IMR-90 (cell line): Measurements from ENCODE around the gene MAEA. TPM values are rescaled to one million over a fixed set of nuclear protein-coding genes. Genes with fewer than 3 reads are reported as not detected.
A peak's percentile ranks its signal among the peaks of the same experiment; 100 is the strongest.

Experiments
- ATAC-seq: fragments of 200-7000 bp; cut with Tn5 transposase; 2 replicates; pipeline ENCODE4 v1.9.1; 2020; ENCODE audit warnings: low read depth, mild to moderate bottlenecking, moderate library complexity
- BruUV-seq: library from RNA; stranded (reverse); fragments of 400-500 nt; replicated peaks from 2 replicates; lab custom pipeline; 2021; lab: Mats Ljungman, UMichigan
- CTCF ChIA-PET: fragments of 300-600 bp; formaldehyde crosslinking; extraction: SDS; loops from one replicate; lab custom pipeline; 2021; ENCODE audit warnings: antibody characterized with exemption; lab: Yijun Ruan, JAX
- POLR2A ChIA-PET: fragments of 300-600 bp; sonication (Branson Sonifier 250); formaldehyde crosslinking; loops from one replicate; lab custom pipeline; 2022; ENCODE audit warnings: antibody characterized with exemption; ENCODE audit not compliant: unreplicated experiment; lab: Charles Lee
- DNase-seq: peaks from one replicate; pipeline ENCODE4 v3.0.0; 2013
- H2AFZ ChIP-seq: replicated peaks from 2 replicates; pipeline ENCODE3; 2013; ENCODE audit warnings: low read length, mild to moderate bottlenecking; ENCODE audit not compliant: poor library complexity
- H2AK5ac ChIP-seq: 2 replicates; pipeline ENCODE4 v1.6.1; 2013; ENCODE audit warnings: low read depth, low read length, inconsistent platforms
- H2AK9ac ChIP-seq: replicated peaks from 2 replicates; pipeline ENCODE3; 2013; ENCODE audit warnings: mild to moderate bottlenecking, low read depth, low read length, moderate library complexity; ENCODE audit not compliant: poor library complexity
- H2BK120ac ChIP-seq: 2 replicates; pipeline ENCODE4 v1.6.1; 2013; ENCODE audit warnings: low read depth, low read length, inconsistent platforms
- H2BK15ac ChIP-seq: 3 replicates; pipeline ENCODE4 v1.6.1; 2013; ENCODE audit warnings: low read depth, low read length, inconsistent platforms
- H2BK20ac ChIP-seq: 2 replicates; pipeline ENCODE4 v1.6.1; 2013; ENCODE audit warnings: low read depth, mild to moderate bottlenecking, inconsistent platforms, low read length, moderate library complexity
- H2BK5ac ChIP-seq: 2 replicates; pipeline ENCODE4 v1.6.1; 2013; ENCODE audit warnings: mild to moderate bottlenecking, low read depth, low read length, inconsistent platforms; ENCODE audit not compliant: poor library complexity, severe bottlenecking
- H3K14ac ChIP-seq: replicated peaks from 2 replicates; pipeline ENCODE4 v1.6.1; 2013; ENCODE audit warnings: low read depth, low read length, inconsistent platforms
- H3K18ac ChIP-seq: 2 replicates; pipeline ENCODE4 v1.6.1; 2013; ENCODE audit warnings: low read depth, low read length, control low read depth
- H3K23ac ChIP-seq: 2 replicates; pipeline ENCODE4 v1.6.1; 2013; ENCODE audit warnings: low read depth, low read length, inconsistent platforms
- H3K27ac ChIP-seq: 2 replicates; pipeline ENCODE4 v1.5.1; 2013; ENCODE audit warnings: mild to moderate bottlenecking, control low read depth, low read length; ENCODE audit not compliant: insufficient read depth
- H3K27me3 ChIP-seq: 2 replicates; pipeline ENCODE4 v1.6.1; 2013; ENCODE audit warnings: low read length; ENCODE audit not compliant: control insufficient read depth, insufficient read depth
- H3K36me3 ChIP-seq: 2 replicates; pipeline ENCODE4 v1.6.1; 2013; ENCODE audit warnings: low read length, mixed read lengths; ENCODE audit not compliant: control insufficient read depth, insufficient read depth
- H3K4ac ChIP-seq: 2 replicates; pipeline ENCODE4 v1.6.1; 2013; ENCODE audit warnings: low read depth, low read length, inconsistent platforms
- H3K4me1 ChIP-seq: 2 replicates; pipeline ENCODE4 v1.6.1; 2013; ENCODE audit warnings: low read length, mixed read lengths; ENCODE audit not compliant: control insufficient read depth, insufficient read depth
- H3K4me2 ChIP-seq: 2 replicates; pipeline ENCODE4 v1.6.1; 2013; ENCODE audit warnings: low read depth, mild to moderate bottlenecking, control low read depth, low read length, moderate library complexity
- H3K4me3 ChIP-seq: 2 replicates; pipeline ENCODE4 v1.5.1; 2013; ENCODE audit warnings: low read depth, mild to moderate bottlenecking, control low read depth, low read length, moderate library complexity; ENCODE audit not compliant: insufficient read depth
- H3K56ac ChIP-seq: 2 replicates; pipeline ENCODE4 v1.6.1; 2013; ENCODE audit warnings: low read length, inconsistent platforms; ENCODE audit not compliant: insufficient read depth; ENCODE audit errors: extremely low read depth
- H3K79me1 ChIP-seq, 2 experiments: 2 replicates each; pipeline ENCODE4 v1.6.1; 2013; ENCODE audit warnings: low read length in 2 of 2, inconsistent platforms in 1 of 2, low read depth in 1 of 2
- H3K9ac ChIP-seq: 2 replicates; pipeline ENCODE4 v1.6.1; 2013; ENCODE audit warnings: low read depth, low read length, control low read depth
- H3K9me1 ChIP-seq: 2 replicates; pipeline ENCODE4 v1.6.1; 2013; ENCODE audit warnings: low read length, inconsistent platforms; ENCODE audit not compliant: insufficient read depth
- H3K9me3 ChIP-seq: 2 replicates; pipeline ENCODE4 v1.6.1; 2013; ENCODE audit warnings: low read length; ENCODE audit not compliant: control insufficient read depth, insufficient read depth
- H4K20me1 ChIP-seq: 2 replicates; pipeline ENCODE4 v1.6.1; 2013; ENCODE audit warnings: low read length, inconsistent platforms; ENCODE audit not compliant: insufficient read depth
- H4K5ac ChIP-seq: 2 replicates; pipeline ENCODE4 v1.6.1; 2013; ENCODE audit warnings: mild to moderate bottlenecking, low read depth, low read length, control low read depth
- H4K8ac ChIP-seq, 2 experiments: 2 replicates each; pipeline ENCODE4 v1.6.1; 2013; ENCODE audit warnings: low read depth in 2 of 2, low read length in 2 of 2, control low read depth in 1 of 2, inconsistent platforms in 1 of 2
- H4K91ac ChIP-seq: 2 replicates; pipeline ENCODE4 v1.6.1; 2013; ENCODE audit warnings: low read depth, low read length, inconsistent platforms; ENCODE audit not compliant: insufficient read depth
- BHLHE40 ChIP-seq: fragments of 150-350 bp; IDR thresholded peaks from 2 replicates; pipeline ENCODE4 v1.6.1; 2016; ENCODE audit warnings: mild to moderate bottlenecking, low read depth, low read length
- CEBPB ChIP-seq: IDR thresholded peaks from 2 replicates; pipeline ENCODE4 v1.6.1; 2012; ENCODE audit warnings: low read depth, low read length, improper control_type of control experiment
- CHD1 ChIP-seq: IDR thresholded peaks from 2 replicates; pipeline ENCODE4 v1.6.1; 2012; ENCODE audit warnings: low read depth, low read length, improper control_type of control experiment
- MAFK ChIP-seq: IDR thresholded peaks from 2 replicates; pipeline ENCODE4 v1.6.1; 2012; ENCODE audit warnings: low read depth, low read length, improper control_type of control experiment
- MAZ ChIP-seq: IDR thresholded peaks from 2 replicates; pipeline ENCODE4 v1.6.1; 2012; ENCODE audit warnings: low read depth, mild to moderate bottlenecking, low read length, improper control_type of control experiment, moderate library complexity, borderline replicate concordance
- MXI1 ChIP-seq: IDR thresholded peaks from 2 replicates; pipeline ENCODE4 v1.6.1; 2012; ENCODE audit warnings: low read depth, mild to moderate bottlenecking, low read length, moderate library complexity, borderline replicate concordance
- POLR2A ChIP-seq: IDR thresholded peaks from 2 replicates; pipeline ENCODE4 v1.6.1; 2012; ENCODE audit warnings: mild to moderate bottlenecking, low read depth, low read length
- RAD21 ChIP-seq: IDR thresholded peaks from 2 replicates; pipeline ENCODE4 v1.6.1; 2012; ENCODE audit warnings: low read length, improper control_type of control experiment
- RCOR1 ChIP-seq: IDR thresholded peaks from 2 replicates; pipeline ENCODE4 v1.6.1; 2012; ENCODE audit warnings: mild to moderate bottlenecking, low read length, improper control_type of control experiment; ENCODE audit not compliant: insufficient replicate concordance
- RFX5 ChIP-seq: IDR thresholded peaks from 2 replicates; pipeline ENCODE4 v1.8.0; 2012; ENCODE audit warnings: low read depth, mild to moderate bottlenecking, low read length, moderate library complexity
- SMC3 ChIP-seq: fragments of 150-350 bp; IDR thresholded peaks from 2 replicates; pipeline ENCODE4 v1.6.1; 2016; ENCODE audit warnings: low read depth, mild to moderate bottlenecking, antibody characterized with exemption, low read length, moderate library complexity
- WGBS, 2 experiments: methylation state at CpG; one replicate each; pipeline versions ENCODE4 v1.1.5 to v1.1.7; 2013; ENCODE audit warnings: missing lambda C conversion rate in 2 of 2; ENCODE audit not compliant: insufficient read length in 1 of 2; ENCODE audit errors: extremely low coverage in 2 of 2; 5-methylcytosine and 5-hydroxymethylcytosine counted together
- dilution Hi-C: fragments of 300-500 bp; cut with HindIII; formaldehyde crosslinking; loops from one replicate; pipeline ENCODE4 v1.14.3; 2018; ENCODE audit warnings: low sequenced_read_pairs; ENCODE audit not compliant: unreplicated experiment
- in situ Hi-C: fragments of 300-500 bp; cut with MboI; formaldehyde crosslinking; loops from 3 replicates; pipeline ENCODE4 v1.14.3; 2019; ENCODE audit warnings: low sequenced_read_pairs, inconsistent platforms, mixed read lengths
- intact Hi-C: fragments of 100-400 bp; cut with micrococcal nuclease; formaldehyde crosslinking; loops from 2 replicates; pipeline ENCODE4 v1.10.0; 2022
- polyA plus RNA-seq, 3 experiments: library from polyadenylated mRNA; depleted of rRNA; stranded (reverse); fragments of >200 nt; gene quantifications; 2 replicates each; pipeline ENCODE4 v1.2.3, GENCODE V29; 2012; ENCODE audit warnings: low replicate concordance in 1 of 3
- total RNA-seq: library from RNA; depleted of rRNA; stranded (reverse); fragments of >200 nt; gene quantifications from 2 replicates; pipeline ENCODE4 v1.2.3, GENCODE V29; 2012
- TF ChIP-seq, protein P1 (sequence below): fragments of 150-350 bp; IDR thresholded peaks from 2 replicates; pipeline ENCODE4 v1.6.1; 2017; ENCODE audit warnings: mild to moderate bottlenecking, antibody characterized with exemption, low read length, low read depth
- TF ChIP-seq, protein P2 (sequence below): fragments of 150-350 bp; IDR thresholded peaks from 2 replicates; pipeline ENCODE4 v1.6.1; 2016; ENCODE audit warnings: low read depth, mild to moderate bottlenecking, low read length, moderate library complexity, borderline replicate concordance
- TF ChIP-seq, protein P3 (sequence below): conservative IDR thresholded peaks from 2 replicates; pipeline ENCODE4 v1.5.1; 2012; ENCODE audit warnings: mild to moderate bottlenecking, low read depth, low read length, improper control_type of control experiment

The MAEA gene
- total and polyA plus RNA-seq, 2 of the 4 experiments (the other 2 are of a cell fraction): 61.5 to 108 TPM

DNA sequence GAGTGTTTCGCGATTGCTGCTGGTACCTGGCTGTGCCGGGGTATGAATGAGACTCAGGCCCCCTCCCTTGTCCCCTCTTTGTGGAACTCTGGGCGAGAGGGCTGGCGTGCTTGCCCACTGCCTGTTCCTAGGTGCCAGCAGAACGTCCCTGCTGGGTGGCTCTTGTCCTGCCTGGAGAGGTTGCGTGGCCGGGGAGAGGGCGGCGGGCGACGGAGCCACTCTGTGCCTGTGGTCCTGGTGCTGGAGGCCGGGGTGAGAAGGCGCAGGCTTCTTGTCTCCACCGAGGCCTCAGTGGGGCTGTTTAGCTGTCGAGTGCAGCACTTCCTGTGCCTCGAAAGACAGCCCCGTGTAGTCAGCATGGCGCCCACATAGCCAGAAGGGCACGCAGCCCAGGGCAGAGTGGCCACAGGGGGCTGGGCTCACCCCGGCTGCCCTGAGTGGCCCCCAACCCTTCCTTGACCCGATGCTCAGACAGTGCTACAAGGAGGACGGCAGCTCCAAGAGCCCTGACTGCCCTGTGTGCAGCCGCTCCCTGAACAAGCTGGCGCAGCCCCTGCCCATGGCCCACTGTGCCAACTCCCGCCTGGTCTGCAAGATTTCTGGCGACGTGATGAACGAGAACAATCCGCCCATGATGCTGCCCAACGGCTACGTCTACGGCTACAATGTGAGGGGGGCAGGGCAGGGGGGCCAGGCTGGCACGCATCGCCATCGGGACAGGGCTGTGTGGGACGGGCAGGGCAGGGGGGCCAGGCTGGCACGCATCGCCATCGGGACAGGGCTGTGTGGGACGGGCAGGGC, 48.5 kb downstream of the MAEA start:
- TF ChIP-seq, protein P1, sequence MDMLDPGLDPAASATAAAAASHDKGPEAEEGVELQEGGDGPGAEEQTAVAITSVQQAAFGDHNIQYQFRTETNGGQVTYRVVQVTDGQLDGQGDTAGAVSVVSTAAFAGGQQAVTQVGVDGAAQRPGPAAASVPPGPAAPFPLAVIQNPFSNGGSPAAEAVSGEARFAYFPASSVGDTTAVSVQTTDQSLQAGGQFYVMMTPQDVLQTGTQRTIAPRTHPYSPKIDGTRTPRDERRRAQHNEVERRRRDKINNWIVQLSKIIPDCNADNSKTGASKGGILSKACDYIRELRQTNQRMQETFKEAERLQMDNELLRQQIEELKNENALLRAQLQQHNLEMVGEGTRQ: no peak
- TF ChIP-seq RCOR1 (no peak), MAZ (no peak), SMC3 (no peak), MAFK (no peak), BHLHE40 (no peak), RFX5 (no peak), CHD1 (no peak), MXI1 (no peak), POLR2A (no peak), RAD21 (no peak), CEBPB (no peak)
- TF ChIP-seq, protein P2, sequence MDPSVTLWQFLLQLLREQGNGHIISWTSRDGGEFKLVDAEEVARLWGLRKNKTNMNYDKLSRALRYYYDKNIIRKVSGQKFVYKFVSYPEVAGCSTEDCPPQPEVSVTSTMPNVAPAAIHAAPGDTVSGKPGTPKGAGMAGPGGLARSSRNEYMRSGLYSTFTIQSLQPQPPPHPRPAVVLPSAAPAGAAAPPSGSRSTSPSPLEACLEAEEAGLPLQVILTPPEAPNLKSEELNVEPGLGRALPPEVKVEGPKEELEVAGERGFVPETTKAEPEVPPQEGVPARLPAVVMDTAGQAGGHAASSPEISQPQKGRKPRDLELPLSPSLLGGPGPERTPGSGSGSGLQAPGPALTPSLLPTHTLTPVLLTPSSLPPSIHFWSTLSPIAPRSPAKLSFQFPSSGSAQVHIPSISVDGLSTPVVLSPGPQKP: no peak
- TF ChIP-seq, protein P3, sequence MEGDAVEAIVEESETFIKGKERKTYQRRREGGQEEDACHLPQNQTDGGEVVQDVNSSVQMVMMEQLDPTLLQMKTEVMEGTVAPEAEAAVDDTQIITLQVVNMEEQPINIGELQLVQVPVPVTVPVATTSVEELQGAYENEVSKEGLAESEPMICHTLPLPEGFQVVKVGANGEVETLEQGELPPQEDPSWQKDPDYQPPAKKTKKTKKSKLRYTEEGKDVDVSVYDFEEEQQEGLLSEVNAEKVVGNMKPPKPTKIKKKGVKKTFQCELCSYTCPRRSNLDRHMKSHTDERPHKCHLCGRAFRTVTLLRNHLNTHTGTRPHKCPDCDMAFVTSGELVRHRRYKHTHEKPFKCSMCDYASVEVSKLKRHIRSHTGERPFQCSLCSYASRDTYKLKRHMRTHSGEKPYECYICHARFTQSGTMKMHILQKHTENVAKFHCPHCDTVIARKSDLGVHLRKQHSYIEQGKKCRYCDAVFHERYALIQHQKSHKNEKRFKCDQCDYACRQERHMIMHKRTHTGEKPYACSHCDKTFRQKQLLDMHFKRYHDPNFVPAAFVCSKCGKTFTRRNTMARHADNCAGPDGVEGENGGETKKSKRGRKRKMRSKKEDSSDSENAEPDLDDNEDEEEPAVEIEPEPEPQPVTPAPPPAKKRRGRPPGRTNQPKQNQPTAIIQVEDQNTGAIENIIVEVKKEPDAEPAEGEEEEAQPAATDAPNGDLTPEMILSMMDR: no peak
- Histone ChIP-seq H3K27ac (no peak overlapping the region), H3K4me1 (peaks cover 4% of the 10 kb centered on the region; the same call in 1 of the 2 replicates), H3K4me2 (no peak overlapping the region), H2AK5ac (no peak overlapping the region), H2AK9ac (peak overlapping the region; percentile 15), H2AFZ (no peak overlapping the region), H3K79me1 (peaks cover 13 to 45% of the 10 kb centered on the region in 2 experiments), H3K23ac (no peak overlapping the region), H4K8ac (no peak overlapping the region), H3K14ac (no peak overlapping the region), H3K36me3 (peaks cover 66% of the 10 kb centered on the region), H2BK120ac (no peak overlapping the region), H2BK20ac (no peak overlapping the region), H3K4ac (no peak overlapping the region), H3K27me3 (no peaks in the 10 kb centered on the region), H4K91ac (no peak overlapping the region), H2BK5ac (peak overlapping the region; percentile 63), H3K9me3 (peaks cover 18% of the 10 kb centered on the region; the same call in 1 of the 2 replicates), H3K9me1 (no peaks in the 10 kb centered on the region), H4K5ac (no peak overlapping the region), H3K9ac (no peak overlapping the region), H3K56ac (no peak overlapping the region), H3K4me3 (no peak overlapping the region), H3K18ac (no peak overlapping the region), H4K20me1 (peaks cover 12% of the 10 kb centered on the region), H2BK15ac (no peak overlapping the region)
- ChIA-PET CTCF (no interaction called here), POLR2A (no interaction called here)
- in situ Hi-C loops: no loop called here
- no peak for DNase-seq
- dilution Hi-C loops: no loop called here
- intact Hi-C loops: no loop called here
- BruUV-seq: no TSS peak
- WGBS, 2 experiments: 97% methylated on average over 25 of the region's 41 CpGs; no CpG with 5 or more reads in 1 of the 2 experiments
- no peak for ATAC-seq
